Testis (tissue), 3 donors: ENCODE data around the gene PIEZO2. TPM values are rescaled to one million over a fixed set of nuclear protein-coding genes. Genes with fewer than 3 reads are reported as not detected.

ENCODE experiments used
- DNase-seq: peaks from one replicate; pipeline ENCODE4 v3.0.0-alpha.2; 2019
- H3K27ac ChIP-seq, 2 donors: fragments of 200-600 bp; sonication (generic); one replicate each; pipeline ENCODE4 v1.5.1; 2019
- H3K27me3 ChIP-seq: fragments of 200-600 bp; sonication (generic); one replicate; pipeline ENCODE4 v1.5.1; 2019
- H3K36me3 ChIP-seq: fragments of 200-600 bp; sonication (generic); one replicate; pipeline ENCODE4 v1.5.1; 2017; ENCODE audit warnings: low read depth; ENCODE audit errors: missing control alignments
- H3K4me1 ChIP-seq: fragments of 200-600 bp; sonication (generic); one replicate; pipeline ENCODE4 v1.5.1; 2019
- H3K4me3 ChIP-seq, 2 donors: fragments of 200-600 bp; sonication (generic); one replicate each; pipeline ENCODE4 v1.5.1; 2017 to 2019
- H3K9me3 ChIP-seq: fragments of 200-600 bp; sonication (generic); one replicate; pipeline ENCODE4 v1.5.1; 2017
- POLR2A ChIP-seq: fragments of 450-650 bp; IDR thresholded peaks from one replicate; pipeline ENCODE4 v1.6.1; 2017; ENCODE audit warnings: antibody characterized with exemption, mild to moderate bottlenecking, moderate library complexity
- WGBS, 2 donors: methylation state at CpG; one replicate each; pipeline ENCODE4 v1.1.5; 2018; 5-methylcytosine and 5-hydroxymethylcytosine counted together
- intact Hi-C: fragments of 100-400 bp; cut with DNase I; formaldehyde crosslinking; loops from one replicate; pipeline ENCODE4 v1.15.1; 2023; ENCODE audit warnings: low total_unique reads
- polyA plus RNA-seq: library from polyadenylated mRNA; stranded (reverse); fragments of 350-450 nt; fragmentation: Illumina TruSeq; extraction: RNeasy Lipid Tissue Mini Kit (QIAGEN cat#74804); gene quantifications from one replicate; pipeline ENCODE4 v1.2.3, GENCODE V29; 2014; ENCODE audit warnings: low read depth, low replicate concordance; ENCODE audit not compliant: insufficient read depth
- total RNA-seq, 2 donors: library from RNA; depleted of rRNA; stranded (reverse); fragments of >200 nt; gene quantifications; one replicate each; pipeline ENCODE4 v1.2.3, GENCODE V29; 2016
- TF ChIP-seq, protein P1 (sequence below), 3 experiments: fragments of 450-650 bp in 2 of 3; fragments of 200-600 bp in 1 of 3; sonication (generic) in 1 of 3; IDR thresholded peaks; one replicate each; pipeline ENCODE4 v1.5.1; 2016 to 2019; ENCODE audit warnings: antibody characterized with exemption in 3 of 3, mild to moderate bottlenecking in 2 of 3, moderate library complexity in 1 of 3

Gene PIEZO2
- total and polyA plus RNA-seq, 3 donors from 2014 or later: 2.3 to 3.5 (median 3.0) TPM

GRCh38 chr18:11004951-11005350 is 144.4 kb downstream of the PIEZO2 start:
- H3K27me3 ChIP-seq: no peaks in the 10 kb centered on the region

DNA sequence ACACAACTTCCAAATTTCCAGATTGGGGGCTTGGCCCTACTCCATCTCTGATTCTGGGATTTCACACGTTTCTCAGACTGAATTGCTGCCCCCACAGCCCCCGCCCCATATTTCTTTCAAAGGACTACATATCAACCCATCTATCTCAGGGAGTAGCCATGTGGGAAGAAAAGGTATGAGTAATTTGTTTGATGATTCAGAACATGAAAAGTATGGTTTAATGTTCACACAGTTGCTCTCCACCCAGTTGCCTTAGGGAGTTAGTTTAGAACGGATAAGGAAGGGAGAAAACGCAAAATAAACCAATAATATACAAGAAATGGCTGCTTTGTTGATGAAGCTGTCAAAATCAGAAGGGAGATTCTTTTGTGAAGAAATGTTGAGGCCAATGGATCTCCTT is 145.1 kb downstream of the PIEZO2 start:
- TF ChIP-seq POLR2A: no peak
- TF ChIP-seq, protein P1, sequence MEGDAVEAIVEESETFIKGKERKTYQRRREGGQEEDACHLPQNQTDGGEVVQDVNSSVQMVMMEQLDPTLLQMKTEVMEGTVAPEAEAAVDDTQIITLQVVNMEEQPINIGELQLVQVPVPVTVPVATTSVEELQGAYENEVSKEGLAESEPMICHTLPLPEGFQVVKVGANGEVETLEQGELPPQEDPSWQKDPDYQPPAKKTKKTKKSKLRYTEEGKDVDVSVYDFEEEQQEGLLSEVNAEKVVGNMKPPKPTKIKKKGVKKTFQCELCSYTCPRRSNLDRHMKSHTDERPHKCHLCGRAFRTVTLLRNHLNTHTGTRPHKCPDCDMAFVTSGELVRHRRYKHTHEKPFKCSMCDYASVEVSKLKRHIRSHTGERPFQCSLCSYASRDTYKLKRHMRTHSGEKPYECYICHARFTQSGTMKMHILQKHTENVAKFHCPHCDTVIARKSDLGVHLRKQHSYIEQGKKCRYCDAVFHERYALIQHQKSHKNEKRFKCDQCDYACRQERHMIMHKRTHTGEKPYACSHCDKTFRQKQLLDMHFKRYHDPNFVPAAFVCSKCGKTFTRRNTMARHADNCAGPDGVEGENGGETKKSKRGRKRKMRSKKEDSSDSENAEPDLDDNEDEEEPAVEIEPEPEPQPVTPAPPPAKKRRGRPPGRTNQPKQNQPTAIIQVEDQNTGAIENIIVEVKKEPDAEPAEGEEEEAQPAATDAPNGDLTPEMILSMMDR (IDR thresholded peaks at IDR 0.05): no peak
- H3K27ac ChIP-seq: no peak overlapping the region
- DNase-seq: no peak
- H3K4me1 ChIP-seq: no peaks in the 10 kb centered on the region
- WGBS, 2 donors: 73 to 74% methylated on average over 4 of the region's 4 CpGs
- no peaks in the 10 kb centered on the region for H3K9me3 ChIP-seq
- no peak overlapping the region for H3K4me3 ChIP-seq
- no peaks in the 10 kb centered on the region for H3K36me3 ChIP-seq
- intact Hi-C loops: no loop called here
- H3K27me3 ChIP-seq: no peaks in the 10 kb centered on the region

More at GRCh38 chr18:11004951-11005350, 144.4 kb downstream of the PIEZO2 start:
- TF ChIP-seq, protein P1 (IDR thresholded peaks at IDR 0.05): no peak
- no peak for TF ChIP-seq POLR2A
- intact Hi-C loops: no loop called here
- Histone ChIP-seq H3K9me3 (no peaks in the 10 kb centered on the region), H3K27ac (no peak overlapping the region), H3K36me3 (no peaks in the 10 kb centered on the region), H3K4me3 (no peak overlapping the region), H3K4me1 (no peaks in the 10 kb centered on the region)
- no peak for DNase-seq

GRCh38 chr18:11002796-11003195 is 146.6 kb downstream of the PIEZO2 start:
- no peak overlapping the region for H3K27ac ChIP-seq
- intact Hi-C loops: no loop called here
- TF ChIP-seq POLR2A: no peak
- TF ChIP-seq, protein P1 (IDR thresholded peaks at IDR 0.05): no peak
- no peak for DNase-seq
- H3K36me3 ChIP-seq: no peaks in the 10 kb centered on the region
- 73 to 79% methylated on average over 4 of the region's 4 CpGs for WGBS, 2 donors
- H3K4me3 ChIP-seq: no peak overlapping the region
- no peaks in the 10 kb centered on the region for H3K27me3 ChIP-seq
- H3K4me1 ChIP-seq: no peaks in the 10 kb centered on the region
- no peaks in the 10 kb centered on the region for H3K9me3 ChIP-seq

GRCh38 chr18:11002277-11002676 is 147.1 kb downstream of the PIEZO2 start:
- Histone ChIP-seq H3K36me3 (no peaks in the 10 kb centered on the region), H3K4me1 (no peaks in the 10 kb centered on the region), H3K27ac (no peak overlapping the region), H3K27me3 (no peaks in the 10 kb centered on the region), H3K9me3 (no peaks in the 10 kb centered on the region), H3K4me3 (no peak overlapping the region)
- no peak for TF ChIP-seq POLR2A
- TF ChIP-seq, protein P1 (IDR thresholded peaks at IDR 0.05): no peak
- intact Hi-C loops: no loop called here
- DNase-seq: no peak
- 83 to 100% methylated on average over 1 of the region's 1 CpG for WGBS, 2 donors

GRCh38 chr18:11000071-11000470 is 149.3 kb downstream of the PIEZO2 start:
- no peak for DNase-seq
- Histone ChIP-seq H3K4me1 (no peaks in the 10 kb centered on the region), H3K36me3 (no peaks in the 10 kb centered on the region), H3K9me3 (no peaks in the 10 kb centered on the region), H3K4me3 (no peak overlapping the region), H3K27me3 (no peaks in the 10 kb centered on the region), H3K27ac (no peak overlapping the region)
- TF ChIP-seq, protein P1 (IDR thresholded peaks at IDR 0.05): no peak
- TF ChIP-seq POLR2A: no peak
- intact Hi-C loops: no loop called here
- WGBS, 2 donors: 88 to 95% methylated on average over 3 of the region's 3 CpGs
